ENCODE results near the gene MMP1.

GRCh38 chr11:102840018-102840417, 42.1 kb upstream of the MMP1 start:
- TF ChIP-seq CTCF (IDR thresholded peaks at IDR 0.05; ENCODE audit: low read length) (no peak), EZH2 (IDR thresholded peaks at IDR 0.05; ENCODE audit: borderline replicate concordance, low read length) (no peak)

Data from OCI-LY1 (cell line).